ENCODE results near the gene THY1.
"Not testable (repeated sequence)": the region's sequence is repeated elsewhere in the genome, so short reads cannot be mapped to it uniquely, and the experiment has no call there.

Gene THY1

GRCh38 chr11:119422809-119423508 is at the start of gene THY1:
THY1 (minus strand) TSS chr11:119423172; CDS start chr11:119420905, 2,267 bp downstream.
- no peak for DNase-seq

DNA sequence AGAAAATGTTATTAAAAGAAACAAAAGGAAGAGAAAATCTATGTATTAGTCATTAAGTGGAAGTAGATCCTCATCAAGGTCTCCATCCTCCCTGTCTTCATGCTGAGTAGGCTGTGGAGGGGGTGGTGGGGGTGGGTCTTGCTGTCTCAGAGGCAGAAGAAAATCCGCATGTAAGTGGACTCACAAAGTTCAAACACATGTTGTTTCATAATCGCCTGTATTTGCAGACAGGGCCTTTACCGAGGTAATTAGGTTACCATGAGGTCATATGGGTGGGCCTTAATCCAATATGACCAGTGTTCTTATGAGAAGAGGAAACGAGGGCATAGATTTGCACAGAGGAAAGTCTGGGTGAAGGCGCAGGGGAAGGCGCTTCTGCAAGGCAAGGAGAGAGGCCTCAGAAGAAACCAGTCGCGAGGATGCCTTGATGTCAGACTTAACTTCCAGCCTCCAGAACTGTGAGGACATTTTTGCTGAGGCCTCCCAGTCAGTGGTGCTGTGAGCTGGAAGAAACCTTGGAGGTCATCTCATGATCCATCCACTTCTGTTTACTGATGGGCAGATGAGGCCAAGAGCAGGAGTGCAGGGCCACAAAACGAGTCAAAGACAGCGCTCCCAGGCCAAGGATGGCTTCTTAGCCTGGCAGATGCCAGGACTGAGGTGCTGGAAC is 49.3 kb upstream of the THY1 start:
- no peak for DNase-seq

GRCh38 chr11:119471329-119471728 is 48.4 kb upstream of the THY1 start:
- no peak for DNase-seq

GRCh38 chr11:119470317-119471291 is 47.6 kb upstream of the THY1 start:
- DNase-seq = no peak

GRCh38 chr11:119469506-119469905 is 46.5 kb upstream of the THY1 start:
- no peak for DNase-seq

DNA sequence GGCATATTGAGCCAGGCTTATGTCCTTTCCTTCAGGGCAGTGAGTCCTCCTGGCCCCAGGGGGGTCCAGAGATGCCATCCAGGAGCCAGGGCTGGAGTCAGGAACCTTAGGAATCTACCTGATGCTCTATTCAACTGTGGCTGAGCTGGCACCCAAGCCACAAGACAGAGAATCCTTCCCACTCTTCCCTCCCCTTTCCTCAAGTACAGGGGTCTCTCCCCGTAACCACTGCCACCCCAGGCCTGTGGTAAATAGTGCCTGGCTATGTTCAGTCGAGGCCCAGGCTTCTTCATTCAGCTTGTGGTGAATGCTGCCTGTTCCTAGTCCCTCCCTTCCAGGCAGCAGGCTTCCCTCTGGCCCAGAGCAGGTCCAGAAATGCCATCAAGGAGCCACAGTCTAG is 45.5 kb upstream of the THY1 start:
- DNase-seq = no peak

DNA sequence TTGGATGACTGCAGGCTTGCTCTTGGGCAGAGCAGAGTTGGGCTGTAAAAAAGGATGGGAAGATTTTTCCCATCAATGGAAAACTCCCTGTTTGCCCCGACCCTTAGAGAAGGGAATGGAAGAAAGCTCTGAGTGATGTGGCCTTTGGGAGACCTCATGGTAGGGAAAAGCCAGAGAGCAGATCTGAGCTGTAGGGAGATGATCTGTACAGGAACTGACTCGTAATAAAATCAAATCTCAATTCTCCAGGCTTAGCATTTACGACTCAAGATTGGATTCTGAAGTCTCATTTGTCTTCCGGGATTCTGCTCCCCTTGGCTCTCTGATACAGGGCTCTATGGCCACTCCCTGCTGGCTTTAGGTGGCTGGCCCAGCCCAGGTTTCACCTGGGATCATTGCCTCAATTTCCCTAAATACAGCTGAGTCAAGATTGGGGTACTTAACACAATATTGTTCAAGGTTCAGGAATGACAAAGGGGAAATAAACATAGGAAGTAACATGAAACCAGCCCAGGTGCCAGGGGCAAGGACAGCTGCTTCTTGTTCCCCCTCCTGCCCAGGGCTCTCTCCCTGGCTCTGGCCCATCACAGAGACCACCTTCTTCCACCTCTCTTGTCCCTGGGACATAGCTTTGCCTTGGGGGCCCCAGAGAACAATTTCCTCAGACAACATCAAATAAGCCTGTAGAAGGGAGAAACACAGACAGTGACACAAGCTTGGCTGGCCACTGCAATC is 38.4 kb upstream of the THY1 start:
- DNase-seq = no peak

GRCh38 chr11:119460582-119460981 is 37.6 kb upstream of the THY1 start:
- no peak for DNase-seq

GRCh38 chr11:119460097-119460496 is 37.1 kb upstream of the THY1 start:
- DNase-seq = no peak

- DNase-seq = no peak
These were observed 36.5 kb upstream of the THY1 start for GRCh38 chr11:119459293-119459976.

DNA sequence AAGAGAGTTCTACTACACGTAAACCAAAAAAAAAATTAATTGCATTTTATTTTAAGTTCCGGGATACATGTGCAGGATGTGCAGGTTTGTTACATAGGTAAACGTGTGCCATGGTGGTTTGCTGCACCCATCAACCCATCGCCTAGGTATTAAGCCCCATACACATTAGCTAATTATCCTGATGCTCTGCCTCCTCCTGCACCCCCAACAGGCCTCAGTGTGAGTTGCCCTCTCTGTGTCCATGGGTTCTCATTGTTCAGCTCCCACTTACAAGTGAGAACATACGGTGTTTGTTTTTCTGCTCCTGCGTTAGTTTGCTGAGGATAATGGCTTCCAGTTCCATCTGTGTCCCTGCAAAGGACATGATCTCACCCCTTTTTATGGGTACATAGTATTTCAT is 32.7 kb upstream of the THY1 start:
- not testable (repeated sequence) for DNase-seq

GRCh38 chr11:119455241-119455640 is 32.3 kb upstream of the THY1 start:
- DNase-seq = not testable (repeated sequence)

DNA sequence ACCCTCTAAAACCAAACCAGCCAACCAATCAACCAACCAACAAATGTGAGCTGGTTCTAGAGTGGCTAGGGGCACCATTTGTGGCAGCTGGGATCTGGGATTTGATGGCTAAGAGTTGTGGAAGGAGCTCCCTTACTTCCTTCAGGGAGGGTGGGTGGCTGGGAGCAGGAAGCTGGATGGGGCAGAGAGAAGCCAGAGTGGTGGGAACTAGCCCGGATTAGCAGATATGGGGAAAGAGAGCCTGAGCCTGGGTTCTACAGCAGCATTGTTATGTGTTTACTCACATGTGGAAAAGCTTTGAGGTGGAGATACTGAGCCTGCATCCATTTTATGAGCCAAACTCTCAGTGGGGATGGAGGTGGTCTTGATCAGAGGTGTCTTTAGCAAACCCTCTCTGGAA is 30.9 kb upstream of the THY1 start:
- DNase-seq = no peak

GRCh38 chr11:119450590-119451326 is 27.8 kb upstream of the THY1 start:
- no peak for DNase-seq

DNA sequence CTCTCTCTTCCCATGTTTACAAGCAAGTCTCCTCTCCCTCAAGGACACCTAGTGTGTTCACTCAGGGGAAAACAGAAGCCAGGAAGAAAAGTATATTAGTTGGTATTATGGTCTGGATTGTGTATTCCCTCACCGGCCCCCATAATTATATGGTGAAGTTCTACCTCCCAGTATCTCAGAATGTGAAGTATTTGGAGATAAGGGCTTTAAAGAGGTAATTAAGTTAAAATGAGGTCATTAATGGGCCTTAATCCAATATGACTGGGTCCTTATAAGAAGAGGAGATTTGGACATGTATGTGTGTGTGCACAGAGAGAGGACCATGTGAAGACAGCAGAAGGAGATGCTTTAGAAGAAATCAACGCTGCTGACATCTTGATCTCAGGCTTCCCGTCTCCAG is 26.5 kb upstream of the THY1 start:
- DNase-seq = no peak

- no peak for DNase-seq
These were observed 25.4 kb upstream of the THY1 start for GRCh38 chr11:119448380-119448779.

GRCh38 chr11:119447664-119448242 is 24.8 kb upstream of the THY1 start:
- DNase-seq = no peak

- DNase-seq = no peak
These were observed 24.1 kb upstream of the THY1 start for GRCh38 chr11:119446871-119447663.

DNA sequence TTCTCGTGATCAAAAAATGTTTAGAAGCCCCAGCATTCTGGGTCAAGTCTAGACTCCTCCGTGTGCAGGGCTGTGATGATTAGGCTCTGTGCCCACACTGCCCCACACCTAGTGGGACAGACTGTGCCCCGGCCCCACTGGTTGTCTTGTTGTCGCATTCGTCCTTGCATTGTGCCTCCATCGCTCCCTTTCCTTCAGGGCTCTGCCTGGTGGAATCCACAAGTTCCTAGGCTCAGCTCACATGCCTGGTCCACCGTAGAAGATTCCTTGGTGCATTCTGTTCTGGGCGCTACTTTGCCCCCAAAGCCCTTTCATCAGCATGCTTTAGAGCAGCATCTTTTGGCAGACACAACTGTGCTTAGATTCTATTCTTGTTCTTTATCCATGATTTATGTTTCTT is 23.5 kb upstream of the THY1 start:
- no peak for DNase-seq

DNA sequence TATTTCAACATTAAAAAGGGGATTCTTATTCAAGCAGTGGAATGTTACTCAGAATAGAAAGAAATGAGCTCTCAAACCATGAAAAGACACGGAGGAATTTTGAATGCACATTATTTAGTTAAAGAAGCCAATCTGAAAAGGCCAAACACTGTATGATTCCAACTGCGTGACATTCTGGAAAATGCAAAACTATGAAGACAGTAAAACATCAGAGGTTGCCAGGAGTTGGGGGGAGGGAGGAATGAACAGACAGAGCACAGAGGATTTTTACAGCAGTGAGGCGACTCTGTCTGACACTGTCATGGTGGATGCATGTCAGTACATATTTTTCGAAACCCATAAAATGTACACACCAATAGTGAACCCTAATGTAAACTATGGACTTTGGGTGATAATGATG is 22.9 kb upstream of the THY1 start:
- DNase-seq = no peak
